ENCODE measurements around the gene ARRB1. TPM values are rescaled to one million over a fixed set of nuclear protein-coding genes. Genes with fewer than 3 reads are reported as not detected.
A peak's percentile ranks its signal among the peaks of the same experiment; 100 is the strongest.

ARRB1 gene
- total RNA-seq, 1 experiment from 2014 or later = 116 TPM

DNA sequence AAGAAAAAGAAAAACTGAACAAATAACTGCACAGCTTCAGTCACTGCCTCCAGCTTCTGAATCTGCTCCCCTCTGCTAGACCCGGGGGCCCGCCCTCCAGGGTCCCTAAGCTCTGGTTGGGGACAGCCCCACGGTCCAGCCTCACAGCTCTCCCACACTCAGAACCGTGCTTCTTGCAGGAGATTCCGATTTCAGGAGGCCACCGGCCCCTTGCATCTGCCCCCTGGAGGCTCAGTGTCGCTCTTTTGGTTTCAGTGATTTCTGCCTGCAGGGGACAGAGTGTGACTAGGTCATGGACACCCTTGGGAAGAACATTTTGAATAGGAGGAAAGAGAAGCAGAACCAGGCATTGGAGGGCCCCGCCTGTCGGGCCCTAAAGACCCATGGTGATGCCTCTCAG, 24.7 kb upstream of the ARRB1 start:
- peak; percentile 61 to 62 for DNase-seq
- no peaks in the 10 kb centered on the region for H3K9me3 Mint-ChIP-seq (ENCODE audit: unreplicated experiment)
- peaks cover 20% of the 10 kb centered on the region for H3K36me3 Mint-ChIP-seq (ENCODE audit: insufficient read depth, unreplicated experiment)
- H3K4me1 Mint-ChIP-seq (ENCODE audit: low read depth, unreplicated experiment) = peaks cover 52% of the 10 kb centered on the region
- TF ChIP-seq CTCF (IDR thresholded peaks at IDR 0.05; ENCODE audit: insufficient read depth in 1 of 2, low read depth in 1 of 2, low read length in 1 of 2, severe bottlenecking in 1 of 2, unreplicated experiment in 1 of 2) = peak; percentile 30 to 48
- no peak overlapping the region for H3K4me3 Mint-ChIP-seq (ENCODE audit: unreplicated experiment)
- POLR2A ChIA-PET = no interaction called here
- Histone ChIP-seq H3K9me3 (no peaks in the 10 kb centered on the region), H3K36me3 (ENCODE audit: control insufficient read depth, insufficient read depth, low read length) (no peaks in the 10 kb centered on the region), H3K4me3 (ENCODE audit: low read depth, low read length) (no peak overlapping the region), H3K27me3 (replicated peaks; ENCODE audit: control insufficient read depth, insufficient read depth, low read length) (no peaks in the 10 kb centered on the region), H3K4me1 (peaks cover 87% of the 10 kb centered on the region)
- intact Hi-C loops (cut with micrococcal nuclease; ENCODE audit: unreplicated experiment) = no loop called here
- H3K27me3 Mint-ChIP-seq (ENCODE audit: insufficient read depth, unreplicated experiment) = no peaks in the 10 kb centered on the region
- BruUV-seq (replicated peaks) = no TSS peak
- CTCF ChIA-PET = interaction anchor here (0.7 to 1.6 kb wide), 5 partner anchors 9 to 47 kb away, joined by 3 to 6 read pairs (median 4); no protein-coding TSS in a partner anchor
- peak overlapping the region; percentile 43 for H3K27ac Mint-ChIP-seq (ENCODE audit: unreplicated experiment)

- intact Hi-C loops (cut with micrococcal nuclease; ENCODE audit: unreplicated experiment) = no loop called here
- no peaks in the 10 kb centered on the region for H3K9me3 Mint-ChIP-seq (ENCODE audit: unreplicated experiment)
- H3K4me1 Mint-ChIP-seq (ENCODE audit: low read depth, unreplicated experiment) = peaks cover 52% of the 10 kb centered on the region
- H3K27me3 ChIP-seq (replicated peaks; ENCODE audit: control insufficient read depth, insufficient read depth, low read length) = no peaks in the 10 kb centered on the region
- H3K4me1 ChIP-seq = peaks cover 82% of the 10 kb centered on the region
- no peaks in the 10 kb centered on the region for H3K9me3 ChIP-seq
- no peak overlapping the region for H3K4me3 ChIP-seq (ENCODE audit: low read depth, low read length)
- ChIA-PET CTCF (interaction anchor here (0.7 to 1.6 kb wide), 7 partner anchors 8 to 194 kb away, joined by 3 to 6 read pairs (median 4); no protein-coding TSS in a partner anchor), POLR2A (no interaction called here)
- H3K36me3 ChIP-seq (ENCODE audit: control insufficient read depth, insufficient read depth, low read length) = no peaks in the 10 kb centered on the region
- H3K4me3 Mint-ChIP-seq (ENCODE audit: unreplicated experiment) = peak overlapping the region; percentile 10
- no peaks in the 10 kb centered on the region for H3K27me3 Mint-ChIP-seq (ENCODE audit: insufficient read depth, unreplicated experiment)
- peaks cover 16% of the 10 kb centered on the region for H3K36me3 Mint-ChIP-seq (ENCODE audit: insufficient read depth, unreplicated experiment)
- DNase-seq = no peak
- H3K27ac Mint-ChIP-seq (ENCODE audit: unreplicated experiment) = peak overlapping the region; percentile 43
- no peak for TF ChIP-seq CTCF (IDR thresholded peaks at IDR 0.05; ENCODE audit: insufficient read depth in 1 of 2, low read depth in 1 of 2, low read length in 1 of 2, severe bottlenecking in 1 of 2, unreplicated experiment in 1 of 2)
- no TSS peak for BruUV-seq (replicated peaks)
Observed at GRCh38 chr11:75375626-75376025, 24.2 kb upstream of the ARRB1 start.

- peaks cover 72% of the 10 kb centered on the region for H3K4me1 ChIP-seq
- H3K4me3 ChIP-seq (ENCODE audit: low read depth, low read length) = no peak overlapping the region
- H3K27me3 Mint-ChIP-seq (ENCODE audit: insufficient read depth, unreplicated experiment) = no peaks in the 10 kb centered on the region
- no peaks in the 10 kb centered on the region for H3K36me3 ChIP-seq (ENCODE audit: control insufficient read depth, insufficient read depth, low read length)
- ChIA-PET CTCF (interaction anchor here (0.7 to 1.6 kb wide), 4 partner anchors 23 to 193 kb away, joined by 3 to 6 read pairs (median 4); no protein-coding TSS in a partner anchor), POLR2A (no interaction called here)
- intact Hi-C loops (cut with micrococcal nuclease; ENCODE audit: unreplicated experiment) = loop anchor here (5.0 kb wide), 1 partner anchor 217 kb away; no protein-coding TSS in a partner anchor
- peaks cover 14% of the 10 kb centered on the region for H3K36me3 Mint-ChIP-seq (ENCODE audit: insufficient read depth, unreplicated experiment)
- peaks cover 57% of the 10 kb centered on the region for H3K4me1 Mint-ChIP-seq (ENCODE audit: low read depth, unreplicated experiment)
- TF ChIP-seq CTCF (IDR thresholded peaks at IDR 0.05; ENCODE audit: insufficient read depth in 1 of 2, low read depth in 1 of 2, low read length in 1 of 2, severe bottlenecking in 1 of 2, unreplicated experiment in 1 of 2) = no peak
- DNase-seq = no peak
- BruUV-seq (replicated peaks) = no TSS peak
- H3K9me3 ChIP-seq = peaks cover 1% of the 10 kb centered on the region; the same call in 1 of the 2 replicates
- H3K27me3 ChIP-seq (replicated peaks; ENCODE audit: control insufficient read depth, insufficient read depth, low read length) = no peaks in the 10 kb centered on the region
- H3K4me3 Mint-ChIP-seq (ENCODE audit: unreplicated experiment) = no peak overlapping the region
- peak overlapping the region; percentile 43 for H3K27ac Mint-ChIP-seq (ENCODE audit: unreplicated experiment)
- H3K9me3 Mint-ChIP-seq (ENCODE audit: unreplicated experiment) = no peaks in the 10 kb centered on the region
Observed at GRCh38 chr11:75374646-75375045, 23.2 kb upstream of the ARRB1 start.

Data from Caco-2 (cell line).